Motor neuron (in vitro differentiated cells): ENCODE measurements around the gene GPRIN2. TPM values are rescaled to one million over a fixed set of nuclear protein-coding genes. Genes with fewer than 3 reads are reported as not detected.
"Not testable (repeated sequence)": the region's sequence is repeated elsewhere in the genome, so short reads cannot be mapped to it uniquely, and the experiment has no call there.

Experiments
- ATAC-seq, 8 experiments: fragments of 200-7000 bp; cut with Tn5 transposase; replicated peaks in 6 of 8; 2 replicates each; pipeline ENCODE4 v1.8.0; 2021; ENCODE audit warnings: mild to moderate bottlenecking in 8 of 8, moderate library complexity in 8 of 8
- H3K27ac ChIP-seq, 2 donors: fragments of 250-450 bp; sonication (Bioruptor Pico); 2 replicates each; pipeline ENCODE4 v1.9.0; 2021; ENCODE audit warnings: antibody characterized with exemption in 2 of 2, mild to moderate bottlenecking in 2 of 2, moderate library complexity in 1 of 2
- H3K4me1 ChIP-seq, 2 donors: fragments of 250-450 bp; sonication (Bioruptor Pico); replicated peaks in 1 of 2; 2 replicates each; pipeline ENCODE4 v1.6.1; 2021; ENCODE audit warnings: antibody characterized with exemption in 2 of 2, mild to moderate bottlenecking in 2 of 2, moderate library complexity in 1 of 2
- H3K4me3 ChIP-seq, 5 donors: fragments of 250-450 bp; sonication (Bioruptor Pico); 2 replicates each; pipeline ENCODE4 v1.9.0; 2021; ENCODE audit warnings: antibody characterized with exemption in 5 of 5, mild to moderate bottlenecking in 5 of 5, moderate library complexity in 4 of 5
- WGBS, 10 experiments: fragments of 450-650 bp; shearing (Covaris generic); methylation state at CpG; one replicate each; pipeline ENCODE4 v1.0.0; 2022; 5-methylcytosine and 5-hydroxymethylcytosine counted together
- in situ Hi-C, 9 experiments: fragments of 400-800 bp; cut with MboI; loops; one replicate each; pipeline ENCODE4 v1.15.0; 2021; ENCODE audit warnings: low sequenced_read_pairs in 9 of 9, low pct_unique_long_range_greater_than_20kb in 2 of 9; ENCODE audit not compliant: unreplicated experiment in 9 of 9
- total RNA-seq, 8 experiments: library from RNA; unstranded; fragments of 300-600 nt; gene quantifications; 2 replicates each; pipeline versions ENCODE4 v1.2.3 to v1.2.4, GENCODE V29; 2022

The GPRIN2 gene
- total RNA-seq, 8 experiments from 2014 or later = 0.36 to 2.2 (median 1.2) TPM; not detected in 1

DNA sequence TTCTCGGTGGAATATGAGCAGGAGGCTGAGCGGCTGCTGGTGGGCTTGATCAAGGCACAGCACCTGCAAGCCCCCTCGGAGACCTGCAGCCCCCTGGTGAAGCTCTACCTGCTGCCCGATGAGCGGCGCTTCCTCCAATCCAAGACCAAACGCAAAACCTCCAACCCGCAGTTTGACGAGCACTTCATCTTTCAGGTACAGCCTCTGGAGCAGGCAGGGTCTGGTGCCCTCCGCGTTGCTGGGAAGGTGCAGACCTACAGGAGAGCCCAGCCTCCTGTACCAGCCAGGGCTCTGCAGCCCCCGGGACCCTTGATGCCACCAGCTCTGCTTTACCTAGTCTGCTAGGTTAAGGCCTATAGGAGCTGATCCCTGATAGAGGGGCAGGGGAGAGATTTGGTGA, 25.5 kb upstream of the GPRIN2 start:
- H3K27ac ChIP-seq, H3K4me3 ChIP-seq, in situ Hi-C loops, ATAC-seq, H3K4me1 ChIP-seq: not testable (repeated sequence)
- WGBS, 10 experiments = no CpG with 5 or more reads among the region's 12 CpGs

DNA sequence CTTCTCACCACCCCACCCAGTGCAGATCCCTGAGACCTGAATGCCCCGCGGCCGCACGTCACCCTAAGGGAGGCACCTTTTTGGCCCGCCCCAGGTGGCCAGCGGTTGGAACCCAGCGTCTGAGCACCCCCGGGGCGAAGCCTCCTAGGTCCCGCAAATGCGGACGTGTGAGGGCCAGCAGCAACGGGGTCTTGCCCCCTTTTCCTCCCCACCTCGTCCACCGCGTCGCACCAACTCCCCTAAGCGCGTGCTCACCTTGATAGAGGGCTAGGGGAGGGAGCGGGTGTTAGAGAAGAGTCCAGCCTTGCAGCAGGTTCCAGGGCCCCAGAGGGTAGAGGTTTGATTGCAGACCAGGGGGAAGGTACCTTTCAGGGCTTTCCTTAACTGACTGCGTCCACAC, 22.9 kb upstream of the GPRIN2 start:
- H3K4me1 ChIP-seq, in situ Hi-C loops, H3K4me3 ChIP-seq, ATAC-seq, H3K27ac ChIP-seq: not testable (repeated sequence)
- WGBS, 10 experiments = no CpG with 5 or more reads among the region's 21 CpGs

DNA sequence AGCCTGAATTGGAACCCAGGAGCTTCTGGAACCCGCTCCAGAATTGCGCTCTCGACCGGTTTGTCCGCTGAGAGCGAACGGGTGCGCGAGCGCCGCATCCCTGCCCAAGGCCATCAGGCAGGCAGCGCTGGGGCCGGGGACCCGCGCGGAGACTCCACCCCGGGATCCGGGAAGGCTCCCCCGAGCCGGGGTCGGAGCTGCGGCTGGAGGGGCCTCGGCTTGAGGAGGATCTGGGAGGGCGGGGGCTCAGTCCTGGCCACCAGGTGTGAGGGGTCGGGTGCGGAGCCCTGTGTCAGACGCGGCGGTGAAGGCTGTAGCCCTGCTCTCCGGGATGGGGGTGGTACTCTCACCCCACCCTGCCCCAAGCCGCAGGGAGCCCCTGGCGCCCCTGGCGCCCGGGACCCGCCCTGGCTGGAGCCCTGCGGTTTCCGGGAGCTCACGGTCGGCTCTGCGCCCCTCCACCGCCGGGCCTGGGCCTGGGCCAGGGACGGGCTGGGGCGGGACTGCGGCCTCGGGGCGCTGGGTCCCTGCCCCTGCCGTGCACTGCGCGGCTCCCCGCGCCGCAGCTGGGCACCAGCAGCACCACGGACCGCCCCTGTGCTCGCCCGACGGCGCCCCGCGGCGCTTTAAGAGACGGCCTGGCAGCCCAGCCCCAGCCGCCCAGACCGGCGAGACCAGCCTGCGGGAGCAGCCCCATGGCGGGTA, 22.2 kb upstream of the GPRIN2 start, which contains the start of gene SYT15:
SYT15 (plus strand) TSS at position 655 of the 705 bp plus-strand sequence; CDS start at position 696, 41 bp downstream.
- H3K4me3 ChIP-seq, H3K4me1 ChIP-seq, in situ Hi-C loops, H3K27ac ChIP-seq: not testable (repeated sequence)
- peak; percentile 58 to 85 (median 80) for ATAC-seq
- WGBS, 10 experiments = no CpG with 5 or more reads among the region's 68 CpGs

DNA sequence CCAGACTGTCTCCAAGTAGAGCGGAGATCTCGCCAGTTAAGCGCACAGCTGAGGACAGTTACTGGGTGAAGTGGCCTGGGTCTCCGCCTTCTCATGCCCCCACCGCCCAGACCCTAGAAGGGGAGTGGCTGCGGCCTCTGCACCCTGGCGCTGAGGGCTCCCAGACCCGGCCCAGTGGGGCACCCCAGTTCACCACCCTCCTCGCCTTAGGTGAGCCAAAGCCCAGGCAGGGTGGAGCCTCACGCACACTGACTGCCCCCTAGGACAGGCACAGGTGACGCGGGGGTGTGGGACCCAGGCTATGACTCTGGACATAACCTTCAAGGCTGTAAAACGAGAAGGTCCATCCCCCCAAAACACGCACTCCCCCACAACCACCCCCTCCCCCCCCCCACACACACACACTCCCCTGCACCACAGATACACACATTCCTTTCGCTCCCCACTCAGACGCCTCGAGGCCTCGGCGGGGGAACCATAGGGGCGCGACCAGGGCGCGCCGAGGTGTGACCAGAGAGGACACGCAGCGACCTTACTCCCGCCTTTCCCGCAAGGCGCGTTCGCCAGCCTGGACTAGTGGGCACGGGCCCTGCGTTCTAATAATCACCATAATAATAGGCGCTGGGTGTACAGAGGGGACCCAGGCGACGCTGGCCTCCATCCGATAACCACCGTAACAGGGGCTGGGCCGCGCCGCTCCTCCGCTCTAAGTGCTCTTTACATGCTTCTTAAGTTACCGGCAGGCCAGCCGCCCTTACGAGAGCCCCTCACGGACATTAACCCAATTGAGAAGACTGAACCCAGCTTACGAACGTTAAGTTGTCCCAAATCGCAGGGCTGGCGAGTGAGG, 21.4 kb upstream of the GPRIN2 start:
- H3K27ac ChIP-seq, H3K4me3 ChIP-seq, in situ Hi-C loops, H3K4me1 ChIP-seq: not testable (repeated sequence)
- no CpG with 5 or more reads among the region's 50 CpGs for WGBS, 10 experiments
- ATAC-seq = peak in 2 of 8 experiments; percentile 6 to 8

DNA sequence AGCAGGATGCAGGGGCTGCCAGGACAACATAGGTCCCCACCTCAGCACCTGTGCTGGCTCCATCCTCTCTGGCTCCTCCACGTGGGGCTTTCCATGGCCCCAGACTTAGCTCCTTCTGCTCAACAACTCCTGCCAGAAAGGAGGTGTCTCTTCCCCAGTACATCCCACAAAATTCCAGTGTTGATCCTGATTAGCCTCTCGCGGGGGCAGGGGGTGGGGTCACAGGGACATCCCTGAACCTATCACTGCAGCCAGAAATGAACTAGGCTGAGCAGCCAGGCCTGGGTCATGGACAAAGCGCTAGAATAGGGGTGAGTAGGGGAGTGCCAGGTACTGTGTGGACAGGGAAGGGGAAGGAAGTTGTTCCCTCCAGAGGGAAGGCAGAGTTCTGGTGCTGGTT, 17.4 kb upstream of the GPRIN2 start:
- not testable (repeated sequence) for ATAC-seq, H3K4me1 ChIP-seq, H3K4me3 ChIP-seq, H3K27ac ChIP-seq
- in situ Hi-C loops = loop anchor here in 1 of 9 experiments (25.0 kb wide), 1 partner anchor 1713 kb away; no protein-coding TSS in a partner anchor
- no CpG with 5 or more reads among the region's 4 CpGs for WGBS, 10 experiments

DNA sequence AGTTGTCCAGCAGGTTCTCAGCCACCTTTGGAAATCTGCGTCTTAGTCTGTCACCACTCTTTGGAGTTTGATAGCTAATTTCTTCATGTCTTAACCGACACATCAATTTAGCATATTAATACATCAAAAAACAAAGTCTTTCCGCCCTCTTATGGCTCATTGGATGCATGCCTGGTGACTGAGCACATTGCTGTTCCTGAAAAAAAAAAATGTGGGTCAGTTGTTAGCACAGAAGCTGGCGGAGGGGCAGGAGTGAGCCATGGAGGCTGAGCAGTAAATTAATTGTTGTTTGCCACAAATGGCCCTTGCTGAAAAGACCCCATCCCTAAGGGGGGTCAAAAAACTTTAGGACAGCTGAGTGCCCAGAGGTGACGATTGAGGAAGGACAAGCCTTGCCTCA, 16.9 kb upstream of the GPRIN2 start:
- ATAC-seq = peak in 3 of 8 experiments; percentile 53 to 74 (median 56)
- H3K4me3 ChIP-seq, H3K27ac ChIP-seq, H3K4me1 ChIP-seq: not testable (repeated sequence)
- in situ Hi-C loops = loop anchor here in 1 of 9 experiments (25.0 kb wide), 1 partner anchor 1714 kb away; no protein-coding TSS in a partner anchor
- no CpG with 5 or more reads among the region's 5 CpGs for WGBS, 10 experiments

DNA sequence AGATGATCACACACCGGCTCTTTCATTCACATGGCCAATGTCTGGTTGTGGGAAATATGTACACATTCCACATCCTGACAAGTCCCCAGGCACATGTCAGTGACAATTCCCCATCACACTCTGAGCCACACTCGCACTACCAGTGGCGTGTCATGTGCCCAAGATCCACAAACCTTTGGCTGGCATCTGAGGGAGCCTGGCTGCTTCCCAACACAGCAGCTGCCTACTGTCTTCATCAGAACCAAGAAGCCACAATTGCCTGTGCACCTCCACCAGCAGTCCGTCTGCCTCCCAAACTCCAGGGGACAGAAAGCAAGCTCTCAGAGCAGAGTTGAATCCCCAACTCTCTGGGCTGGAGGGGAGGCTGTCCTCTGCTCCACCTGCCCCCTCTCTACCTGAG, 16.3 kb upstream of the GPRIN2 start:
- not testable (repeated sequence) for H3K4me1 ChIP-seq, H3K4me3 ChIP-seq, ATAC-seq, H3K27ac ChIP-seq
- in situ Hi-C loops = loop anchor here in 1 of 9 experiments (25.0 kb wide), 1 partner anchor 1715 kb away; no protein-coding TSS in a partner anchor
- WGBS, 10 experiments = no CpG with 5 or more reads among the region's 4 CpGs

DNA sequence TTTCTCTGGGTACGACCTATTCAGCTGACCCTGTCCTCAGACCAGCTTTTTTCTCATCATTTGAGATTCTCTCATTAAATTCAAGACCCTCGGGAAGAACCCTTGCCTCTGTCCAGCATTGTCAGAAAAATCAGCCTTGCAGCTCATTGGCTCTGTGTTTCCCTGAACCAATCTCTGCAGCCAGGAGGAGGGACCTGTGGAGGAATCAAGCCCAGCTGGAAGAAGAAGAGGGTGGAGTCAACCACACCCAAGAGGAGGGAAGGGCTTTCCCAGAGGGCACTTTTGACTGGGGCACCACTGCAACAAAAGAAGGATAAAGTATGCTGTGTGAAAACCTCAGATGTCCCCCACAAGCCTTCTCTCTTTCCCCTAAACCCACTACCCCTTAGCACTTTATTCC, 14.2 kb upstream of the GPRIN2 start:
- H3K27ac ChIP-seq, H3K4me3 ChIP-seq, H3K4me1 ChIP-seq: not testable (repeated sequence)
- in situ Hi-C loops = loop anchor here in 1 of 9 experiments (25.0 kb wide), 1 partner anchor 1717 kb away; no protein-coding TSS in a partner anchor
- no CpG with 5 or more reads among the region's 2 CpGs for WGBS, 10 experiments
- ATAC-seq = peak in 3 of 8 experiments; percentile 20 to 75 (median 59)

DNA sequence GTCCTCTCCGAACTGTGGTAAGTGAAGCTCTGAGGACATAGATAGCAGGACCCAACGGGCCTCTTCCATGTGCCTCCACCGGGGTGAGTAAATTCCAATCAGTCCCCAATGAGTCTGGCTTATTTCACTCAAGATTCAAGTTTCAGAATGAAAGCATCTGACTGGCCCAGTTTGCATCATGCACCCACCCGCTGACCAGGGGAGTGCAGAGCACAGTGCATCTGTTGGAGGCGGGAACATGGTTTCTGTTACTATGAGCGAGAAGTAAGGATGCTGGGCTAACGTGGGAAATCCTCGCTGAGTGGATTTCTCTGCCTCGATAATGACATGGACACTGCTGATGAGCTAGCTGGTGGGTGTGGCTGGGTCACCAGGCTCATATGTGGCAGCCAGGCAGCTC, 10.7 kb upstream of the GPRIN2 start:
- not testable (repeated sequence) for H3K4me1 ChIP-seq, H3K4me3 ChIP-seq, ATAC-seq, H3K27ac ChIP-seq
- in situ Hi-C loops = loop anchor here in 1 of 9 experiments (25.0 kb wide), 1 partner anchor 1720 kb away; no protein-coding TSS in a partner anchor
- WGBS, 10 experiments = no CpG with 5 or more reads among the region's 9 CpGs

DNA sequence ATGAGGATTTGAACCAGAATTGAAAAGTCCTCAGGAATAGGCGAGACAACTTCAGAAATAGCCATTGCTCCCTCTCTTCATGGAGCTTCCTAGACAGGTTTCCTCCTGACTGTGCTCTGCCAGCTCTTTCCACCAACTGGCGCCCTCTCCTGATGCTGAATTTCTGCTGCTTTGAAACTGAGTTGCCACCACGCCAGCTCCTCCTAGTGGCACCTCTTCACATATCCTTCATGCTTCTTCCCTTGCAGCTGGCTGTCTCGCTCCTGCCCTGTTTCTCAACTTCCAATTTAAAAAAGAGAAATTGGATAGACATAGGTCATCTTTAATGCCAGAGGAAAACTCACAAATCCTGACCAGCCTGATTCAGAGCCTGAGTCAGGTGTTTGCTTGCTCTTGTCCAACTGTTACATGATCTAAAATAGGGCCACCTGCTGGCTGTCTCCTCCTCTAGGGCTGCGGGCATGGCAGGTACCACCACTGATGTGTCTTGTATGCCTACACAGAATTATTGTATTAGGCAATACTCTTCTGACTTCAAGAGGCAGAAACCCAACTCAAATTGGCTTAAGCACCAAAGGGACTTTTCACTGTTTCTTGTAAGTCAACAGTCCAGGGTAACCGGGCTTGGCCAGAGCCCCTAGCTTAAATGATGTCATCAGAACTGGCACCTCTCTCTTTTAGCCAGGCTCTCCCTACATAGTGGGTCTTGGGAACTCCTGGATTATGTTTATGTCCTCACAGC, 9.3 kb upstream of the GPRIN2 start:
- not testable (repeated sequence) for H3K4me3 ChIP-seq, H3K4me1 ChIP-seq, H3K27ac ChIP-seq
- in situ Hi-C loops = loop anchor here in 1 of 9 experiments (25.0 kb wide), 1 partner anchor 1722 kb away; no protein-coding TSS in a partner anchor
- 0 to 17% methylated on average over 1 of the region's 6 CpGs; no CpG with 5 or more reads in 8 of the 10 experiments for WGBS, 10 experiments
- peak; percentile 83 to 99 (median 90) for ATAC-seq

DNA sequence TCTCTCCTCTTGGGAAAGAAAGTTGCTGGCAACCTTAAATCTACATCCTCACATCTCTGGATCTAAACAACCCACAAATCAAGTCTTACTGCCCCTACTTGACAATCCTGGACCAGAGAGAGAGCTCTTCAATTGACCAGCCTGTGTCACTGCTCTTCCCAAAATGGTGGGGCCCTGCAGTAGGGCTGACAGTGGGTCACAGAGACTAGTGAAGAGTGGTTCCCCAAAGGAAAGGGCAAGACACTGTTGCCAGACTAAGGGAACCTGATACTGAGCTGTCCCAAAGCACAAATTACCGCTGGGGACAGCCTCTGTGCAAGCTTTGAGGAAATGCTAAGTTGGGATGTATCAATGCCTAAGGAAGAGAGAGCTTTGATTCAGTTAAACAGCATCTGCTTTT, 4.5 kb upstream of the GPRIN2 start:
- no peak overlapping the region for H3K4me3 ChIP-seq
- 20 to 83% (median 59%) methylated on average over 1 of the region's 1 CpG; no CpG with 5 or more reads in 2 of the 10 experiments for WGBS, 10 experiments
- peaks cover under 1% of the 10 kb centered on the region in 2 donors for H3K4me1 ChIP-seq
- no peak overlapping the region for H3K27ac ChIP-seq
- ATAC-seq = no peak
- in situ Hi-C loops = loop anchor here in 1 of 9 experiments (25.0 kb wide), 1 partner anchor 1726 kb away; no protein-coding TSS in a partner anchor

DNA sequence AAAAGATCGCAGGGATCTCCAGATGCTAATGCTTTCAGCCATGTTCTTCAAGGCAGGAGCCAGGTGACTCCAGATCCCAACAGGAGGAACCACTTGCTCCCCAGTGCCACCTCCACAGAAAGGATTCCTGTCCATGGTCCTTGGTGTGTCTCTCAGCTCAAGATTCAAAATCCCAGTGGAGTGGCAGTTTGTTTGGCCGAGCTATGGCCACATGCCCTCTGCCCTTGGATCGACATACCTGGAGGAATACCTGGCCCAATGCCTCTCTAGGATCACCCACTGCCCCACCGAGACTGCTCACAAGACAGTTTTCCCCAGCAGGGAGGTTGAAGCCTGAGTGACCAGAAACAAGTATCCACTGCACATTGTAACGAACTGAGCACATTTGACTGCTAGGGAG, 3.9 kb upstream of the GPRIN2 start:
- in situ Hi-C loops = loop anchor here in 1 of 9 experiments (25.0 kb wide), 1 partner anchor 1727 kb away; no protein-coding TSS in a partner anchor
- ATAC-seq = no peak
- Histone ChIP-seq H3K4me1 (peaks cover 3 to 6% of the 10 kb centered on the region in 2 donors), H3K27ac (no peak overlapping the region), H3K4me3 (no peak overlapping the region)
- WGBS, 10 experiments = 11 to 72% (median 51%) methylated on average over 1 to 5 of the region's 5 CpGs
